Glomerular endothelial cell (primary cell): ENCODE results near the gene ATE1. TPM values are rescaled to one million over a fixed set of nuclear protein-coding genes. Genes with fewer than 3 reads are reported as not detected.
"Not testable (repeated sequence)": the region's sequence is repeated elsewhere in the genome, so short reads cannot be mapped to it uniquely, and the experiment has no call there.

ENCODE experiments used
- DNase-seq: peaks from one replicate; pipeline ENCODE4 v3.0.0-alpha.2; 2011; ENCODE audit warnings: low read depth, low spot score; ENCODE audit errors: extremely low read depth
- total RNA-seq: library from RNA; depleted of rRNA; stranded (reverse); fragments of >200 nt; gene quantifications from 2 replicates; pipeline ENCODE4 v1.2.3, GENCODE V29; 2015

Gene ATE1
- total RNA-seq = 18.8 and 21.9 TPM in 2 replicates

DNA sequence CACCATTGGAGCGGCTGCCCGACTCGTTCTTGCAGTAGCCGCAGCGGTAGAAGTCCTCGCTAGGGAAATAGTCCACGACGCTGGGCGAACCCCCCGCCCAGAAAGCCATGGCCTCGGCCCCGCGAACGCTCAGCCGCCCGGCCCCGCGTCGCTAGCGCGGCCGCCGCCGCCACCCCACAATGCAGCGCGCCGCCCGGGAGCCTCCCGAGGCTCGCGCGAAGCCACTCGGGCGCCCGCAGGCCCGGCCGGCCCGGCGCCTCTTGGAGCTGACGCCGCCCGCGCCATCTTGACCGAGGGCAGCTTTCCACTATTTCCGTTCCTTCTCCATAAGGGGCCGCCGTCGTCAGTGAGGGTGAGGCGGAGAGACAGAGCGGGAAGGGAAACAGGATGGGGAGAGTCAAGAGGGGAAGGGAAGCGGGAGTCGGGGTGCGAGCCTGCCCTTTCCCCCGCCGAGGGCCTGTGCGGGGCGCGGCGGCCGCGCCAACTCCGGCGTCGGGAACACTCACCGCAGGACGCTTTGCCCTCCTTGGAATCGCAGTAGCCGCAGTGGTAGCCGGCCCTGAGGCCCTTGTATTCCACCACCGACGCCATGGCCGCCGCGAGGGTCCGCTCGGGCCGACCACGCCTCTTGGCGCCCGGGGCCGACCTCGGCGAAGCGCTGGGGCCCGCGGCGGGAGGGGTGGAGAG lies at the start of gene ATE1:
Gene ATE1 (minus strand): TSS at position 191 of the 687 bp plus-strand sequence. CDS start 82 bp downstream, at position 109.
- DNase-seq = no peak

DNA sequence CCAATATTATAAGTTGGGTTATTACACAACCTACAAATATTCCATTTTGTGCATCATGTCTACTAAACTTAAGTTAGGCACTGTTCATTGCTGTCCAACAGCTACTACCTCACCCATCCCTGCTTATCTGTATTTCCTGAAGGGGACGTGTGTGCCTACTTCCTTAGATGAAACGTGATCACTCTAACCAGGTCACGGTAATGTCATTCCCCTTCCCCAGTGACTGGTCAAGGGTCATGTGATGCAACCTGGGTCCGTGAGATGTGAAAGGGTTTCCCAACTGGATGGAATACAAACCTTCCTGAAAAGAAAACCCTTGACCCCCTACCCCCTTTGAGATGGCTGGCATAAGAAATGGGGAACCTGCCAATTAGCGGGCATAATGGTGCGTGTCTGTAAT lies 48.8 kb upstream of the ATE1 start:
- DNase-seq = no peak

DNA sequence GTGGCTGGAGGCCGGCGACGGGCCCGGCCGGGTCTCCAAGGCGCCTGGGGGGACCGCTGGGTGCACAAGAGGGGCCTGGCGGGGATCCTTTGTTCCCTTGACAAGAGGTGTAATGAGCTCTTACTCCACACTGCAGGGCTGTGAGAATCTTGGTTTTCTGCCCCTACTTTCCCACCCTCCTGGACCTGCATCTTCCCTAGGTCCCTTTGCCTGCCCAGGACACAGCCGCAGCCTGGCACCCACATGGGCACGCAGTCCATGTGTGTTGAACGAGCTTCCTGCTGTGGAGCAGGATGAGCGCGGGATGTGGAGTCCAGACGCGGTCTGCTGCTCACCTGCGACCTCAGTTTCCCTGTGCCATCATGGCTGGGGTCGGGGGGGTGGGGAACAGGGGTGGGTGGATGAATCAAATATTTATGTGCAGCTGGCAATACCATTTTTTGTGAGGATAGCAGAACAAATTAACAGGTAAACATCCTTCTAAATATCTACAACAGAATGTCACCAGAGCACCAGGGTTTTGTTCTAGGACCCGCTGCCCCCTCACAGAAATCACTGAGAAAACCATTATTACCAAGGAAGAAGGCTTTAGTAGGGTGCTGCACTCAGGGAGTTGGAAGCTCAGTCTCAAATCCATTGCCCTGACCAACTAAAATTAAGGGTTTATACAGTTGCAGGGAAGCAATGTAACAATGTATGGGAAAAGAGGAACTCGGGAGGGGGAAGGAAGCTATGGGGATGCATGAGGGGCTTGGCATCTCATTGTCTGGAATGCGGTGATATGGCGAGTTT lies 47.7 kb upstream of the ATE1 start:
- no peak for DNase-seq

DNA sequence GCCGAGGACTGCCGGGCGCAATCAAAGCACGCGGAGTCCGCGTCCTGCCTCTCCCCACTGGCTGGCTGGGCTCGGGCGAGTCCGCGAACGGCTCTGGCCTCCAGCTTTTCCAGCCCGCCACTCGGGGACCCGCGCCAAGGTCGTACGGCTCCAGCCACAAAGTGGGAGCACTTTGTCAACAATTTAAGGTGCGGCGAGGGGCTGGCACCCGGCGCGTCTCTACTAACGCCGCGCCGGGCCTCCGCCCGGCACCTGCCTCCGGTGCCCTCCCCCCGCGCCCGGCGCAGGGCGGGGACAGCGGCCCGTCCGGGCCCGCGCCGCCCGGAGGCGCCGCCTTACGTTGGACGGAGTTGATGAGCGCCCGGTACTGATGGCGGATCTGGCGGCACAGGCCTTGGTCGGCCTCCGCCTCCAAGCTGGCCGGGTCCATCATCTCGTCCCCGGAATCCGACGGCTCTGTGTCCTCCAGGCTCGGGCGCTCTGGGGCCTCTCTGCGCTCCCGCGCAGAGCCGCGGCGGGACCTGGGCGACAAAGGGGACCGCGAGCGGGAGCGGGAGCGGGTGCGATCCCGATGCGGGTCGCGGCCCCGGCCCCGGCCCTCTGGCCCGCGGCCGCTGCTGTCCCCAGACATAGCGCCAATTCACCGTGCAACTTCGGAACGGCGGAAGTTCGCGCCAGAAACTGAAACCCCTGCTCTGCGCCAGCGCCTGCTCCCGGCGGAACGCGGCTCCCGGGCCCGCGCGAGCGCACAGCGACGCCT lies 46.9 kb upstream of the ATE1 start, which contains the start of gene NSMCE4A:
Gene NSMCE4A (minus strand): TSS at position 683 of the 760 bp plus-strand sequence. CDS start 52 bp downstream, at position 631.
- DNase-seq = no peak

DNA sequence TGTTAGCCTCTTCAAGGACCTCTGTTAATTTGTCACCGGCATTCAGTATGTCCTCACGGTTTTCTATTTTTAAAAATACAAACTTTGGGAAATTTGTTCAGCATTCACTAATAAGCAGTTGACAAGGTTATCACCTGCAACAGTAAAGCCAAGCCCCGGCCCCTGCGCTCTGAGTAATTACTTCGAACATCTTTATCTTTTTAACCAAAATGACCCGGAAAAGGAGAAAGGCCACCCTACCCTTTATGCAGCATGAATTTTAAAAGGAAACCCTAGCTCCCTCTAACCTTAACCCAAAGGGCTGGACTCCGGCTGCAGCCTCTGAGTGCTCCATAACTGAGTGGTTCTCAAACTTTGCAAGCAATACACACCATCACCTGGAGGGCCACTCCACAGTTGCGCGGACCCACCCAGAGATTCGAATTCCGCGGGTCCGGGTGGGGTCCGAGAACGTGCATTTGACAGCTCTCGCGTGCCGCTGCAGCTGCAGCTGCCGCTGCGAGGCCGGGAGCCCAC lies 46.2 kb upstream of the ATE1 start:
- DNase-seq = no peak

DNA sequence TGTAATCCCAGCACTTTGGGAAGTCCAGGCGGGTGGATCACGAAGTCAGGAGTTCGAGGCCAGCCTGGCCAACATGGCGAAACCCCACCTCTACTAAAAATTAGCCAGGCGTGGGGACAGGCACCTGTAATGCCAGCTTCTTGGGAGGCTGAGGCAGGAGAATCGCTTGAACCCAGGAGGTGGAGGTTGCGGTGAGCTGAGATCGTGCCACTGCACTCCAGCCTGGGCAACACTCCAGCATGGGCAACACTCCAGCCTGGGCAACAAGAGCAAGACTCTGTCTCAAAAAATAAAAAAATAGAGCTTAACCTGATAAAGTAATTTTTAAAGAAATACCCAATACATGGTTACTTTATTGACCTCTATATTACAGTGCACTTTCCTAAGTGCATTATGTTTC lies 41.3 kb upstream of the ATE1 start:
- not testable (repeated sequence) for DNase-seq

DNA sequence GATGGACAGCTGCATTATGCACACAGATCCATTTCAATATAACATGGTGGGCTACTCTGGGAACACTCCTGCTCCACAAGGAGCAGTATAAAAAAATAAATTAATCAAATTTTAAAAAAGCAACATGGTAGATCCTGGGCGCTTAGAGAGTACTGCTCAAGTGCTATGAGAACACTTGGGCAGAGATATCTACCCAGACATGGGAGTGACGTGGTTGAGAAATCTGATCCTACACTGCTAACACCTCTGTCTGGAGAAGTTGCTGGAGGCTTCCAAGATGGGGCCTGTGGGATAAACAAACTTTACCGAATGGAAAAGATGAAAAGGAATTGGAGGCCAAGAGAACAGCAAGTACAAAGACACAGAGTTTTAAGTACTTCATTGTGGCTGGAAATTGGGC lies 38.2 kb upstream of the ATE1 start:
- DNase-seq = no peak

DNA sequence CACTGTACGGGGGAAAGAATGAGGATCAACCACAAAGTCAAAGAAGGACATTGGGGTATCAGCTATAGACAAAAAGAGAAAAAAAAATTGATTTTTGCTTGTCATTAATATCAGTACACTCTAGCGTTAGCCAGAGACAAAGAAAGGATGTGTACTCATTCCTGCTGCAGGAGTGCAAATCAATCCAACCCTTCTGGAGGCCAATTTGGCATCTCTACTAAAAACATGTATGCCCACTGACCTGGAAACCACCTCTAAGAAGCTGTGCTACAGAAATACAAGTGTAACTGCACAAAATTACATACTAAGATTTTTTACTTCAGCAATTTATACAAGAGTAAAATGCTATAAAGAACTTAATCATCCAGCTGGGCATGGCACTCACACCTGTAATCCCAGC lies 33.6 kb upstream of the ATE1 start:
- no peak for DNase-seq

DNA sequence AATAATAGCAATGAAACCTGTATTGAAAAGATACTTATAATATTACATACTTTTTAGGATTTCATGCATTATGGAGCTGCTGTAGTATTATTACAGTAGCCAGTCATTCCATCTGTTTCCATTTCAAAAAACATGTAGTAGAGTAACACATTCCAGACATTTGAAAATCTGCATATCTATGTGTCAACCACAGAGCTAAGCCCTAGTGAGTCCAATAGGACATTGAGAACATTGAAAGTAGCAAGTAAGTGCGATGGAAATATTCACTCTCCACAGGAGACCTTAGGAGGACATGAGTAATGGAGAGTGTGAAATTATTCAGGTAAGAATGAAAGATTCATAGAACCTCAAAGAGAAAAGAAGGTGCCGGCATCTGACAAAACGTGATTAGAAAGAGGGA lies 31.8 kb upstream of the ATE1 start:
- no peak for DNase-seq

DNA sequence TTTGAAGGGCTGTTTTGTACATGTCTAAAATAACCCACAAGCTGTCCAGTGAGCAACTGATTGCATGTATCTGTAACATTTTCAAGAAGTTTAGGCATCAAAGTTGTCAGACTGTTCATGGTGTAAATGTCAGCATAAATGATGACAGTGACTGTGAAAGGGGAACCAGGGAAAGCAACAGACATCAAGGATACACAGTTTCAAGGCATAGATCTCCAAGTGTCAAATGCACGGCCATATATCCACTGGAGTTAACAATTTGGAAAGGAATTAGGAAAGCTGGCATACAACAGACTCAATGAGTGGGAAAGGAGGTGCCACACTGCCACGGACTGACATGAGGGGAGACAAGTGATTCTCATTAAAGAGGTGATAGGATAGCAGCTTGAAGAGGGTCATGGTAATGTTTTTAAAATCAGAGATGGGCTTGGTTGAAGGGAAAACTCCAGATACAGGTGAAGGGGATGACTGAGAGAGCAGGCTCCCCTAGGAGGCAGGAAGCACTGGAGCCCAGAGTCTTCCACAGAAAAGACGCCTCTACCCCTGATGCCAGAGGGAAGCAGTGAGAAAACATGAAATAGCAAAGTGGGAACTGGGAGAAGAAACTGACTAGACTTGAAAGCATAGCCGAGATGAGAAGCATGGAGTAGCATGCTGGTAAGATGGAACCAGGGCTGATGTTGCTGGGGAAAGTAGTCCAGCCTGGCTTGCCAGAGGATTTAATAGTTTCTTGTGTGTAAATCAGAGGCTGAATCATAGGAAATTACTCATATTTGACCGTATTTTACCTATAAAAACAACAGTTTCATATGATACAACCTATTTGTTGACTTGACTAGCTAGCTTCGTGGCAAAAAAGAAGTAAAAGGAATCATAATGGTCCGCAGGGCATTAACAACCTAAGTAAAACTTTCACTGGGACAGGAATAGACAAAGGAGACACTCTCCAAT lies 28.6 kb upstream of the ATE1 start:
- peak; percentile 57 for DNase-seq

DNA sequence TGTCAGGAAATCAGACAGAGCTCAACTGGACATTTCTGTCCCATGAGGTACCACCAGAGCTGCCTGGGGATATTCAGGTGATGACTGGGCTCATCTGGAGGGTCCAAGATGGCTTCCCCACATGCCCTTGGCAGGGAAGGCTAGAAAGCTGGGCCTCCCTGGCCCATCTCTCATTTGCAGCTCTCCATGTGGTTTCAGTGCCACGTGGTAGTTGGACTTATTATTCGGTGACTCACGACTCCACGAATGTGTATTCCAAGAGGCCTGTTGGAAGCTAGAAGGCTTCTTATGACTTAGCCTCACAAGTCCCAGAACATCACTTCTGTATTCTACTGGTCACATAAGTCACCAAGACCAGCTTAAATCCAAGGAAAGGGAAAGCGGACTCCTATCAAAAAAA lies 24.4 kb upstream of the ATE1 start:
- no peak for DNase-seq

DNA sequence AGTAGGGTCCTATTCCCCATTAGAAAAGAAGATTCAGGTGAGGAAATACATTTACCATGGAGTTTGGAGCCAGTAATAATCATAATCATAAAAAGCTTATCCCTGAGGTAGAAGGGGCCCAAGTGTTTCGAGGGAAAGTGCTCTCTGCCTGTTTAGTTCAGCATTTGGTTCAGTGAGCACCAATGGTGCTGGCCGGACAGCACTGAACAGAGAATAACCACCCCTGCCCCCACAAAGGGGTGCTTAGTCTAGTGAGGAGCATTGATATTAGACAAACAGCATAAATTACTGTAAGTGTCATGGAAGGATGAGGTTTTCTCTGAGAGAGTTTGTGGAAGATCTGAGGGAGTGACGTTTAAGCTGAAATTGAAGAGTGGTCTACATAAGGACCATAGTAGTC lies 21.6 kb upstream of the ATE1 start:
- no peak for DNase-seq

DNA sequence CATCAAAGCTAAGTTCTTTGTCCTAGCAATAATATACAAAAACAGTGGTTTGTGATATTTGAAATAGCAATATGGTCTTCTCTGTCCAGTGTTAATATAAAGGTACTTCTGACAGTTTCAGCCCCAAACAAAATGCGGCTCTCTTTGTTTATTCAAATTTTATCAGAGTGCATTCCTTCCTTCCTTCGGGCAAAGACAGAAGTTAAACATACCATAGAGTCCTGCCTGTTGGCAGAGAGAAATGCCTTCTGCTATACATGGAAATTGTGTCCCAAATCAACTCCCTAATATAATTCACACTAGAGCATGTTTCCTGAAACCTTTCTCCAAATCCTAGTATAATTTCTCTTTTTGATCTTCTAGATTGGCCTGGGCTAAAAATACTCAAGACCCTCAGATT lies 21.2 kb upstream of the ATE1 start:
- no peak for DNase-seq

DNA sequence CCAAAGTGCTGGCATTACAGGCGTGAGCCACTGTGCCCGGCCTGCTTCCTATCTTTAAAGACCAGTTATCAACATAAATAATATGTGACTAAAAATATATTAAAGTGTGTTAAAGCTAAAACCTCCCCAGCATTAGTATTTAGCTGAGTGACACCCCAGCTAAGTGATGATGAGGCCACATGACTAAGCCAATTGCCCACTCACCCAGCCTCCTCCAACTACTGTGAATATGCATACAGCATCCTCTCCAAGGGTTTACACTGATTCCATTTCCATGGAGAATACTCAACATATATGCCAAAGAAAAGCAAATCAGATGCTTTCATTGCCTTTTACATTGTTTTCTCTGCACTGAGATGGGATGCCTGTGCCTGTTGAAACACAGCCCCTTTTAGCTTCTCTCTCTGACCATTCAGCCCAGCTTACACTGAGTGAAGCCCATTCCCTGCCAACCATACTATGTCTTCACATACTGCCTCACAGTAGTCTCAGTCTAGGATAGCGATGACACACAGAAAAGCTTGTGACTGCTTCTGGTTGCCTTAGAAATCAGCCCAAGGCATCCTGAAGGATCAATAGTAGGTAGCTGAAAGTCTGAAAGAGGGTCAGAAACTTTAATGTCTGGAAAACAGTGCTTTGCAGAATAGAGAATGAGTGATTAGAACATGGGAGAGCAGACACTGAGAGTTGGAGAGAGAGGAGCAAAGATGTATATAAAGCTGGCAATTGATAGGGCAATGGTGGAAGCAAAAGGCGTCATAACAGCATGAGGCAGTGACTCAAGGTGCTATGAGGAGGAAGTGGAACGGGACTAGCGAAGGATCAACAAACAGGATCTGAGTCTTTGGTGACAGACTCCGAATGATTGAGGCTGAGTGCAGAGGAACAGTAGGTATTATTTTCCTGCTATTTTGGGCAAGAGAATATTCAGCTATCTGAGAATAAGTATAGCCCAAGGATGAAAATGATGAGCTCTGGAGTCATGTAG lies 19.8 kb upstream of the ATE1 start:
- no peak for DNase-seq

DNA sequence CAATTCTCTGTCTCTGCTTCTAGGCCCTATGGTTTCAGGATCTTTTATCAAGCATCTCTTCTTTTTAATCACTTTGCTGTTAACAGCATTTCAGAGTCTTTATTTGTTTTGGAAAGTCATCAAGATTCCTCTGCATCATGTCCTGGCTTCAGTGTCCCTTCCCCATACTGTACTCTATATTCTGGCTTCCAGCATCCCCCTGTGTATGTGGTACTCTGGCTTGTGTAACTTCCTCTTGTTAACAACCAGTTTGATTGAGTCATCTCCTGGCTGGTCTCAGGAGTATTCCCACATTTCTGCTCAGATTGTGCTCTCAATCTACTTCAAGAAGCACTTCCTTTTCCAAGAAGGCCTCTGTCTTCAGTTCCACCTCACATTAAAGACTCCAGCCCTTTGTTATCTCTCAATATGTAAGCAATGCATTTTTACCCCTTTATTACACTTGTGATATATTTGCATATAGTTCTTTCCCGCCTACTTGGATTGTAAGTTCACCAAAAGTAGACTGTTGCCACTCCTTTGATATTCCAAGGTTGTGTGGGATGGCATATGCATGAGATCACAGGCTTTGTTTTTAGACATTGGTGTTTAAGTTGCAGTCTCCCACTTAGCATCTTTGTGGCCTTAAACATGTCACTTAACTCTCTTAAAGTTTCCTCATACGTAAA lies 15.1 kb upstream of the ATE1 start:
- DNase-seq = peak; percentile 90

DNA sequence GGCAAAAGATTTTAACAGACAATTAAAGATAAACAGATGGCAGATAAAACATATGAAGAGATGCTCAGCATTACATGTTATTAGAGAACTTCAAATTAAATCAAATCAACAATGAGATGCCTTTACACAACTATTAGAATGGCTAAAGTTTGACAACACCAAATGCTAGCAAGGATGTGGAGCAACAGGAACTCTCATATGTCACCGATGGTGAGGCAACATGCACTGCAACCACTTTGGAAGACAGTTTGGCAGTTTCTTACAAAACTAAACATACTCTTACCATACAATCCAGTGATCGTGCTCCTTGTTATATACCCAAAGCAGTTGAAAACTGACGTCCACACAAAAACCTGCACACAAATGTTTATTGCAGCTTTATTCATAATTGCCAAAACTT lies 13.7 kb upstream of the ATE1 start:
- no peak for DNase-seq

DNA sequence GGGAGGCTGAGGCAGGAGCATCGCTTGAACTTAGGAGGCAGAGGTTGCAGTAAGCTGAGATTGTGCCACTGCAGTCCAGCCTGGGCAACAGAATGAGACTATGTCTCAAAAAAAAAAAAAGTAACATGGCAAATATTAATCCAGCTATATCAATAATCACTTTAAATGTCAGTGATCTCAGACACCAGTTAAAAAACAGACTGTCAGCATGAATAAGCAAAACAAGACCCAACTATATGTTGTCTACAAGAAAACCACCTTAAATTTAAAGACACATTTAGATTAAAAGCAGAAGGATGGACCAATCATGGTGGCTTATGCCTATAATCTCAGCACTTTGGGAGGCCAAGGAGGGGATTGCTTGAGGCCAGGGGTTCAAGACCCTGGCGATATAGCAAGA lies 8.5 kb upstream of the ATE1 start:
- DNase-seq = no peak

DNA sequence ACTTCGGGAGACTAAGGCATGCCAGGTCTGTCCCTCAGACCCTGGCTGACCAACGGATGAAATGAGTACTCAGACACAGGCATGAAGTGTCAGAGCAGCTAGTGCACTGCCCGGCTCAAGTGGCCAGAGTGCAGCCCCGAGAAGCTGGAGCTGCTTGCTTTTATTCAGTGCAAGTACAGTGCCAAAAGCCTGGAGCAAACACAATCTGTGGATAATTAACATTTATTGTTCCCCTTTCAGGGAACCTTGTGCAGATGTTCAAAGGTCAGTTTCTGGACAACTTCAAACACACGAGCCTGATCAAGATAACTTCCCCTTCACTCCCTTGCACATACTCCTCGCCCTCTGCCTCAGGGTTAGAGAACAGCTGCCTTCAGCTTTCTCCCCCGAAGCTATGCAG lies 7.9 kb upstream of the ATE1 start:
- DNase-seq = no peak
